ENCODE results near the gene TRIO.

The TRIO gene

DNA sequence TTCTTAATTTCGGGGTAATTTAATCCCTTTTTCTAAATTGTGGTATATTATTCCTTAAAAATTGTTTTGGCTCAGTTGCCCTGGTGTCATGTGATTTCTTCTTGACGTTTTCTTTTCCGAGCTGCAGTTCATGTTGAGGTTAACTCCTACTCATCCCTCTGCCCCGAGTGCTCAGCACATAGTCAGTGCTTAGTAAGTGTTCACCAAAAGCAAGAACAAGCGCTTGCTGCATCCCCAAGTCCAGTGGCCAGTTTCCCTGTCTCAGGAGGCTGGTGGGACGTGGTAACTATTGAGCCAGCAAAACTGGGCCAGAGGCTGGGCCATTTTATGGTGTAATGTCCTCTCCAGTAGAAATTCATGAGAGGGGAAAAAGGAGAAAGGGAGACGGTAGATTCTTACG lies 23.3 kb downstream of the TRIO start:
- no peak for DNase-seq

DNA sequence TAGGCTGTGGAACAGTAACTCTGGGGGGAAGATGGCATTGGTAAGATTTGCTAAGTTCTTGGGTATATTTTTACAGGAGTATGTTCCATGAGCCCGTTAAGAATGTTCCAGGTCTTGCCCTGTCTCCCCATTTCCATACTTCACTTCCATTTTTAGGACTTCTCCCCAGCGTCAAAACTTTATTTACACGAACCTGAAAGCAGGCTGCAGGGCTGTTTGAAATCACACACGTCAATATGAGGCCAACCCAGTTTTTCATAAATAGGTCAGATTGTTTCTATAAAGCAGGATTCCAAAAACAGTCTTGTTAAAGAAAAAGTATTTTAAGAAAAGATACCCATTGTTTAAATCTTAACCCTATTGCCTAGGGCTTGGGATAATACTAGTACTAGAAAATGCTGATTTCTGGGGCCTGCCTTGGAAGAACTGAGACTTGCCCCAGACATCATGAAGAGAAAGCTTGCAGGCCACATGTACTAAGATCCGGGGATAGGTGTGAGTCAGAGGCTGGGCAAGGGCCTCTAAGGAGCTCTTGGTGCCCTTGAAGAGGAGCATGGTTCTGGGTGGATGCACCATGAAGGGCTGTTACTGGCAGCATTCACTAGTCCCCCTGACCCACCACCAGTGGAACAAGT lies 24.2 kb downstream of the TRIO start:
- DNase-seq = no peak

DNA sequence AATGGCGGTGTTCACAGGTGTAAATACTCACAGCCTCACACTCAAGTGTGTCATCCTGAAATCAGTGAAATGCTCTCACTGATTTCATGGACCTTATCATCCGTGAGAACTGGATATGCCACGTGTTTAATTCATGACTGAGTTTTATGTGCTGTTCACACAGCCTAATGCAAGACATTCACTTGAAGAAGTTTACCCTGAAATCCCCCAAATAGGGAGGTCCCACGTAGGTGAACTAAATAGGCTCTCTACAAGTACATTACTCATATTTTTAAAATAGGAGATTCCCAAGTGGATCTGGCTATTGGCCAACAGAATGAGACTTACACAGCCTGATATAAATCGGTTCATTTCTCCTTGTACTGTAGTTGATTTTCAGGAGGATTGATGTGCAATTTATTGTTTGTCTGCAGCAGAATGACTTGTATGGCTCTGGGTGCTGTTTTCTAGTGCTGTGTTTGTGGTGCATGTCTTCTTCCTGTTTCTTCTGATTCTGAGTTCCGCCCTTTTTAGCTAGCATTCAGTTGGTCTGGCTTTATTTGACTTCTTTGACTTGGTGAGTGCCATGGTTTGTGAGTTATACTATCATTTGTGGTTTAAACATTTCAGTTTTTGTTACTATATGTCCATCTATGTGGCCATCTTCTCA lies 25.1 kb downstream of the TRIO start:
- no peak for DNase-seq

DNA sequence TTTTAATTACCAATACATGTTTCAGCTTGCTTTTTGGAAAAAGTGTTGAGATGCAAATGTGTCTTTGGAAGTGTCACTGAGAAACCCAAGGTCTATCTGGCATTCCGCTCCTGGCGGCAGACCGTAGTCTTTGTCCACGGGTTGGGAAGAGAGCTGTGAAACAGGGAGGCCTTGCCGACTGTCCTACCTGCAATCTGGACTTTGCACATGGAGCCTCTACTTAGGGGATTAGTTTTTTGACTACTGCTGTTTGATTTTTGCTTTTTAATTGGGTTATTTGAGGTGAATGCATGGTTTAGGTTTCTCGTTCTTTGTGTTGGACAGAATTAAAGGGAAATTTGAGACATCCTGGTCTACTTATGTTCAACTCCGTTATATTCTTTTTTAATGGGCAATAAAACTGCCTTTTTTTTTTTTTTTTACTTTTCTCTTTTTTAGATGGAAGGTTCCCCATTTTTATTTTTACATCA lies 25.7 kb downstream of the TRIO start:
- no peak for DNase-seq

DNA sequence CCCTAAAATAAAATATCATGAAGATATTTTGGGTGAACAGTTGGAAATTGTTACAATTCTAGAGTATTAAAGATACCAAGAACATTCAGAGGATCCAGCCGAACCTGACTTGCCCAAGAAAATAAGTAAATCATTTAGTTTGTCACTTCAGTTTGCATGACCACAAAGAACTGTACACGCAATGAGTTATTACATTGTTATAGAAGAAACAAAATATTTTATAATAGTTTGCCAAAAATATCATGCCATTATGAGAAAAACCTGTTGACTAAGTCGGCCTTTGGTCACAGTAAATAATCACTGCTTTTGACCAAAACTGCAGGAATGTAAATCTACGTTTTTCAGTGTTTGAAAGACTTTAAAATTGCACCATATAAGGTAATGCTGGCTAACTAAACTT lies 27.9 kb downstream of the TRIO start:
- no peak for DNase-seq

DNA sequence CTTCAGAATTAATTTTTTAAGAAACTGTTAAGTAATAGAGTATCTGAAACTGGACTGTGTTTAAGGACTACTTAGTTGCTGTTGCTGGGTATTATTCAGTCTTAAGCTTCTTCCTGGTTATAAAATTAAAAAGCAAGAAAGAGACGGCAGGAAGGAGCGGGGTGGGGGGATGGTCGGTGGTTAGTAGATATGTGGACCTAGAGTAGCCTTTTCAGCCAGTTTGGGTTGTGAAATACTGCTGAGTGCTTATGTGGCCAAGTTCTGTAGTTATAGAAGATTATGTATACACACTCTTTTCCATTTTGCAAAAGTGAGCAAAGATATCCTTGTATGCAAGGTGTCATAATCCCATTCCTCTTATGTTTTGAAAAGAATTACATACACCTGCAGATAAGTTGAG lies 28.5 kb downstream of the TRIO start:
- DNase-seq = no peak

DNA sequence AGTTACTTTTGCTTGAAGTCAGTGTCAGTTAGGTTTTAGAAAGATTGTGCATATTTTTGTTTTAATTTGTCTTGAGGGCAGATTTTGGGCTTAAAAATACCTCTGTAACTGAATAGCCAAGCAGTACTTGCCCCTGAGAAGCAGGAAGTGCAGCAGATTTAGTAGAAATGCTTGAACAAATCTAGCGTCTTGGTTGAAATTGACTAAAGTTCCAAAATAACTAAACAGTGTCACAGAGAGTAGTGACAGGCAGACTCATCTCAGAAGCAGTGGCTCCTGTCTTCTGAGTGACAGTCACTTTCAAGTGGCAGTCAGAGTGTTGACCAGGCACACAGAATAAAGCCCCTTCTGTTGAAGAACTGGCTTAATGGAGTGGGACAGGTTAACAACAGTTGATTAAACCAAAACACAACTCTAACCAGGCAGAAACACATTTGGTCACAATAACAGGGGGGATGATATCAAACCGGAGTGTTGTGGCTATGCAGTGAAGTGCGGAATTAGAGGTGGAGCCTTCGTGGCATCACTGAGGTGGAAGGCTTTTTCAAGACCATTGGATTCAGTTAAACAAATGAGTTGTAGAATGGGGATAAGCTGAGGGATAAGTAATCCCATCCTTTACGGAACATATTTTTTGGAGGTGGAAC lies 29.1 kb downstream of the TRIO start:
- no peak for DNase-seq

DNA sequence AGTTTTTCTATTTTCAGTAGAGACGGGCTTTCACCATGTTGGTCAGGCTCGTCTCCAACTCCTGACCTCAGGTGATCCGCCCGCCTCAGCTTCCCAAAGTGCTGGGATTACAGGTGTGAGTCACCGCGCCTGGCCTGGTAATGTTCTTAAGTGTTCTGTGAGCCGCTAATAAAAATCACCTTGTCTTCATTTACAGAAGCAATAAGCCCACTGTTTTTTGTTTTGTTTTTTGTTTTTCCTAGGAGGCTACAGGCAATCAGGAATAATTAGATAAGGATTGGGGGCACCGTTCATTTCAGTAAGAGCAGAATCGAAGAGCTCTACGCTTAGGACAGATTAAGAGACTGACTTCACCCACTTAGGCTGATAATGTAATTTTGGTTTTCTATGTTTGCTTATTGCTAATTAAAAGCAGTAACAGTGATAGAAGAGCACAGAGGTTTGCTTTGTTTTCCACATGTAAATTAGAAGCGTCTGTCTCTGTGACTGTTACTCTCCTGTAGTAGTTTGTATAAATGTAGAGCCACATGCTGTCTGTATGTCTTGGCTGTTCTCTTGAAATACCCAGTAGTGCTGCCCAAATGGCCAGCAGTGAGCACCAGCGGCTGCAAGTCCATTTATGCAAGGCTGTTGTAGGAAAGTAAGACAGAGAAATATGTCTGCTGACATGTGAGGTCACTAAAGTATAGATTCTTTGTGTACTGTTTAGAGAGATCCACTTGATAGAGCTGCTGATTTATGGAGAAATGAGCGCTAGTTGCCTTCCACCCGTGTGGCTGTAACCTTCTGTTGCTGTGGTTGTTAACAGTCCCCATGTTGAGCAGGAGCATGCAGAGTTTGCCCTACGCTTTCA lies 30.5 kb downstream of the TRIO start:
- DNase-seq = no peak

DNA sequence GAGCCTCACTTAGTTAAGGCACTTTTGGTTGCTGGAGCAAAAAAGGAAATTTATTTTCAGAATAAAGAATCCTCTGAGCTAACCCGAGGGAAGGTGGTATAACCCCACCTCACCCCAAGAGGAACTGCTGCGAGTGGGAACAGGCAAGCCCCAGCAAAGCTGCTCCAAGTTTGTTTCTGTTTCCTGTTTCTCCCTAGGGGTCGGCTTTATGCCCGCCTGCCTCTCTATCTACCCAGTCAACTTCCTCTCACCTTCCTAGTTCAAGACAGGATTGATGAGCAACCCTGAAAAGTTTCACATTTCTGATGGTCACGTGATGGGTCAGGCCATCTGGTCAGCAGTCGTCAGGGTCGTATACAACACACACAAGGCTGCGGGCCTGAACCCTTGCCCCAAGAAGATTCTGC lies 31.1 kb downstream of the TRIO start:
- no peak for DNase-seq

DNA sequence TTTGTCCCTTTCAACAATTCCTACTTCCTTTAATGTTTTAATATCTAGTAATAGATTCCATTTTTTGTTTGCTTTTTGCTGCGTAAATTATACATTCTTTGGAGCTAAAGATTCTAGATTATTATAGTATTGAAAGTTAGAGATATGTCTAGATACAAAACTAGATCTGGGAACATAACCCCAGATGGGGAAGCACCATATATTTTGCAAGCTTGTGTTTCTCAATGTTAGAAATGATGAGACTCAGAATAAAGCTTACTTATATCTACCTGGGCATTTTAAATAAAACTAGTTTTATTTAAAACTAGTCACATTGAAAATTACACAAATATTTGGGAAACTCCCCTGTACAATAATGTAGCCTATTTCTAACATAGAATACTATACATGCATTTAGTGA lies 32.2 kb downstream of the TRIO start:
- no peak for DNase-seq

DNA sequence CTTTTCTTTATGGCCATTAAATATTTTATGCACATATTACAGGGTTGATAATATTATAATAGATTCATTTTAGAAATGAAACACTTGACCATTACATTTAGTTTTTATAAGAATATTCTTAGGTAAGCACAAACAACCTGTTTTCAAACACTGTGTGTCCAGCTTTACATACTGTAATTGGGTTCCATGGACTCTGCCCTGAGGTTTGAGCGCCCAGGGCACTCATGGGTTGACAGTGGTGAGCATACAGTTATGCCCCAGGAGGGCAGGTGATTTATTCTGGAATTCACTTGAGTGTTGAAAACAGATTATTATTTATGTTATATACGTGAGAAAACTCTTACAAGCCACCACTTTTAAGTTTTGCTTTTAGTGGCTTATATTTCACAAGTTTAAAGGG lies 33.7 kb downstream of the TRIO start:
- DNase-seq = no peak

DNA sequence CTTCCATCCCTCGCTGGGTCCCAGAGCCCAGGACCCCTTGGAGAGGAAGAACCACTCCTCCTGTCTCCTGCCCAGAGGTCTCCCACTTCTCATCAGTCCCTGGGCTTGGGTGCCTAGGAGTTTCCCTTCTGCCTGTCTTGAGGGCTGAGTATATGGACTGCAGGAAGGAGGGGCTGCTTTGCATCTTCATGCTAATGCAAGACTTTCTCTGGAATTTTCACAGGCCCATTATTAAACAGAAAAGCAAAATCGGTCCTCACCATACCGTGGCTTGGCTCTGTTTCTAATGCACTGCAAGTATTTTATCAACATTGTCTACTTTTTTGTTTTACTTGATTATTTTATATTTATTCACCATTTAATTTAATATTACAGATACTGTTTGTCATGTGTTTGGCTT lies 34.5 kb downstream of the TRIO start:
- no peak for DNase-seq

DNA sequence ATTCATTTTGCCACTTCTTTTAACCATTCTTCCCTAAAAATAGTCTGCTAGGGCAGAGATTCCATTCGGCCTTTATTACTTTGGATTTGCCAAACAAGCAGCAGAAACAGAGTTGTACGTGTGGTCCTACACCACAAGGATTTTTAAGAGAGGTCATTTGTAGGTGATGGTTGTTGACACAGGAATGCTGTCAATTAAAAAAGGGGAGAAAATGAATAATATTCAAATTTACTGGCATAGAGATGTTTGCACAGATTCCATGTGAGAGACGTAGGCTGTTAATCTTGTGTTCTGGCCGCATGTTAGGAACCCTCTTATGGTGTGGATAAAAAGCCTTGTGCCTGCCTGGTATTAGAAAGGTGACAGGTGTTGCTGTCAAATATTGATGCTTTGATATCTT lies 34.9 kb downstream of the TRIO start:
- no peak for DNase-seq

DNA sequence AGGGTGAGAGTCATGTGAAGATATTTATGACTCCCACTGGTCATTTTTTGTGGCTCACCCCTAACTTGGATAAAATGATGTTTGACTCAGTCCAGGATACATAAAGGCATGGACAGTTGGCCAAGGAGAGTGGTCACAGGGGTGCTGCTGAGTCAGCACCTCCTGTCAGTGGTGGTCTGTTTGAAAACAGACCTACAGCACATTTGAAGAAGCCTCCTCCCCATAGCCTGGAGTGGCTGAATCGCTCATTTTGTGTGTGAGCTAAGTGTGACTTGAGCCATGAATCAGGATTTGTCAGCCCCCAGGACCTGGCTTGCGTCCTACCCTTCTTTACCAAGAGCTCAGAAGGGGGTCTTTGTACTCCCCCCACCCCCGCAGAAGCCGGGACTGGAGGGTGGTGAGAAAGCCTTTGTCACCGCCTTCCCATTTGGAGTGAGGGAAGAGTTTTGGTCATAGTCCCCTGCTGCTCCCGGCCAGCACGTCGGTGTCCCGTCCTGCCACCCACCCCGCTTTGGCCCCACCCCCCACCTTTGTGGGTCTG lies 35.6 kb downstream of the TRIO start:
- DNase-seq = peak in 2 of 51 donors; percentile 27 to 58

DNA sequence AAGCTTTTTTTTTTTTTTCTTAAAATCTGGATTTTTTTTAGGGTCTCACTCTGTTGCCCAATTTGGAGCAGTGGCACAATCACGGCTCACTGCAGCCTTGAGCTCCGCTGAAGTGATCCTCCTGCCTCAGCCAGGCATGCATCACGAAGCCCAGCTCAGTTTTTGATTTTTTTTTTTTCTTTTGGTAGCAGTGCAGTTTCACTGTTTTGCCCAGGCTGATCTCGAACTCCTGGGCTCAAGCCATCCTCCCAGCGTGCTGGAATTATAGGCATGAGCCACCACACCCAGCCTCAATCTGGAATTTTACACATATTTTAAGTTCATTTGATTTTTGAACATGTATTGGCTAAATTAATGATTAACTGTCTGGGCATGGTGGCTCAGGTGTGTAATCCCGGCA lies 36.3 kb downstream of the TRIO start:
- DNase-seq = no peak

DNA sequence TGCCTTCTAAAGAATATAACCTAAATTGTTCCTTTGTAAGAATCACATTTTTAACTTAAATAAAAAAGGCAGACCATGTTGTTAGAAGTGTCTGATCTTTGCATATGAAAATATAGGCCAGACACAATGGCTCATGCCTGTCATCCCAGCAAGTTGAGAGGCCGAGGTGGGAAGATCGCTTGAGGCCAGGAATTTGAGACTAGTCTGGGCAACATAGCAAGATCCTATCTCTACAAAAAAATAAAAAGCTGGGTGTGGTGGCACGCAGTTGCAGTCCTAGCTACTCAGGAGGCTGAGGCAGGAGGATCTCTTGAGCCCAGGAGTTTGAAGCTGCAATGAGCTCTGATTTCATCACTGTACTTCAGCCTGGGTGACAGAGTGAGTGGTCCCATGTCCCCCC lies 37.3 kb downstream of the TRIO start:
- no peak for DNase-seq

DNA sequence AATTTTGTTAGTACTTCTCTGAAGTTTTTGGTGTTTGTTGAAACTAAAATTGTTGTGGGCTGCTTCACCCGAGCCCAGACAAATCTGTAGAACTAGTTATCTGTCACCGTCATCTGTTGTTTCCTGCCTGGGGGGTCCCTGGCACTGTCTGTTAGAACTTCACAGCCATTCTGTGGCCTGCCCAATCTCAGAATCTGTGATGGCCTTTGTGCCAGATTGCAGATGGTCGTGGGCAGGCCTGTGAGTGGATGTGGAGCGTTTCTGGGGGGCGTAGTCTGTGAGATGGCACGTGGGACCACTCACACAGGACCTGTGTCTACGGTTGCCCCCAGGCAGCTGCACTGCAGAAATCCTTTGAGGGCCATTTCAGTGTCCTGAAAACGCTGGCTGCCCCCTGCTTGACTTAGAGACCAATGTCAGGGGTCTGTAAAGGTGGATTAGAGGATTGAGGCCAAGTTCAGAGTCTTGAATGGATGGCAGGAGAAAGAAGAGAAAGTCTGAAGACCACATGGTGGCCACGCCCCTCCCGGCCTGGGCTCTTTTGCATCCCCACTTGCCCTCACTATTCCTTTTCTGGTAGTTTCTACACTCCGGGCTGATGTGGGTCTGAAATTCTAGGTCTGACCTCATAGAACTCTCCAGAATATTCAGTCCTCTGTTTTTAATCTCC lies 38.3 kb downstream of the TRIO start:
- no peak for DNase-seq

DNA sequence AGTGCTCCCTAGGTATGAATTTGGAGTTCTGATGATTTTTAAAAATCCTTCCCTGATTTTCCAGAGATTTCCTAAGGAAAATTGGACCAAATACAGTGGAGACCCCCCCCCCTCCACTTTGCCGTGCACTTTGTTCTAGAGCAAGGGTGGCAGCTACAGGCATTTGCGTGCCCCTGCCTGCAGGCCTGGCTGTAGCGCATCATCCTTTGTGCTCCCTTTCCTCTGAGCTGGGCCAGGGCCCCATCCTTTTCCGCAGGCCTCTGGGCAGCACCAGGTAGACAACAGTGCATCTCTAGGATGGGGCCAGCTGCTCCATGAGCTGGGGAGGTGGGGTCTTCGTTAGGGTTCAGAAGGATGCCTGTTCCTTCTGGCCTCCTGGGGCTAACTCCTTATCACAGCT lies 39.6 kb downstream of the TRIO start:
- no peak for DNase-seq

DNA sequence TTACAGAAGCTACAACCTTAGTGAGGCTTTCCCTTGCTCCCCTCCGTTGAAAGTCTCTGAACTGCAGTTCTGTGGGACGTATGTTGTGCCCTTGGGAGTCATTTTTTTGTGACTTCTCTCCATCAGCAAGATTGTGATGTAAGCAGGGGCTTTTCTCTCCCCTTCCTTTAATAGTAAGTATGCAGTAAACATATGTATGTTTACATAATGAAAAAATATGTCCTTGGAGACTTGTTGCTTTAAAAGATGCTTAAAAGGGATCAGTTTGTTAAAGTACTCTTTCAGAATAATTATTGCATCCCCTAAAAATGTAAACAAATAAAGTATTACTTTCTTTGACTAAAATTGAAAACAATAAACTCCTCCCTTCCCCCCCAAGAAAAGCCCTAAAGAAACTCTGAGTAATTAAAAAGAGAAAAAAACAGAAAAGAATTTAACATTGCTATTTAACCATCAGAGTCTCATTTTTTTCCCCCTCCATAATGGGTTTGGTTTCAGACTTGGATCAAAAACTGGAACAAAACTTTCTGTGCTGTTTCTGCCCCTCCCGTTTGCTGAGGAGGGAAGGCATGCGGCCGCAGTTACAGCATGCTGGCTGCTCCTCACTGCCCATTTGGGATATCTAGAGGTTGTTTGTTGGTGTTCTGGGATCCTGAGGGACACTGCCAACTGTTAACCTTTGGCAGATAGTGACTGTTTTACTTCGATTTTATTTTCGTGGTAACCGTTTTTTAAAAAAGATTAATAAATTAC lies 40.2 kb downstream of the TRIO start:
- no peak for DNase-seq

DNA sequence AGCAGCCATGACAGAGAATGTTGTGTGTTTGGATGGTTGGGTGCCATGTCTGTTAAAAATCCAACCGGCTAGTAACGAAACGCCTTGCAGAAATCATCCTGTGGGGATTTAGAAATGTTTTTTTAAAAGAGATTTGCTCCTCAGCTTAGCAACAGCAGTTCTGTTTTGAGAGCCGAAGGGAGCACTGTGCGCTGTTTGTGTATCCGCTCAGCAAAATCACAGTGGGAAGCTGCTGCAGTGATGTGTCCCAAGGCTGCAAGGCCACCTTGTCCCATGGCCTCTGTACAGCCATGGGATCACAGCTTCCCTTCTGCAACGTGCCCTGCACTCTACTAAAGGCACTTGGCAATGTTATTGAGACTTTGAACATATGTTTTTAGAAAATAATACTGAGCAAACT lies 40.9 kb downstream of the TRIO start:
- peak in 1 of 51 donors; percentile 22 for DNase-seq

DNA sequence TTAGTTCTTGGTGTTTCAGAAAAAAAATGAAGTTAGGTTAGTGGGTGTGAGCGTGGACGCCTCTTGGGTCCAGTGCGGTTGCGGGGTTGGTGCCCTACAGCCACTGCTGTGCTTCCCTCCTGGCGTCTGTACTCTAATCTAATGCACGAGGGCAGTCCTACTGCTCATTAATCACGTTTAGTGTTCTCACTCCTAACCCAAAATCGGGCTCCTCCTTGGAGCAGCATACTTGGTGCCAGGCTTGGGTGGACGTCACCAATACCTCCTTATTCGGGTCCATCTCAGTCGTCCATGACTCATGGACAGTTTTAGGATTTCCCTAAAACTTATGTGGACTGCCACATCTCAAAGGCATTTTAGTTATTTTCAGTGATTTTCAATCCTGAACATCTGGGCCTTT lies 41.6 kb downstream of the TRIO start:
- no peak for DNase-seq
